ENCODE measurements around the gene DYRK1A.
"Not testable (repeated sequence)": the region's sequence is repeated elsewhere in the genome, so short reads cannot be mapped to it uniquely, and the experiment has no call there.

DYRK1A gene

GRCh38 chr21:37532868-37533780 is 166.6 kb downstream of the DYRK1A start:
- DNase-seq = no peak

- DNase-seq = no peak
Measured at GRCh38 chr21:37534431-37534830, 167.9 kb downstream of the DYRK1A start.

DNA sequence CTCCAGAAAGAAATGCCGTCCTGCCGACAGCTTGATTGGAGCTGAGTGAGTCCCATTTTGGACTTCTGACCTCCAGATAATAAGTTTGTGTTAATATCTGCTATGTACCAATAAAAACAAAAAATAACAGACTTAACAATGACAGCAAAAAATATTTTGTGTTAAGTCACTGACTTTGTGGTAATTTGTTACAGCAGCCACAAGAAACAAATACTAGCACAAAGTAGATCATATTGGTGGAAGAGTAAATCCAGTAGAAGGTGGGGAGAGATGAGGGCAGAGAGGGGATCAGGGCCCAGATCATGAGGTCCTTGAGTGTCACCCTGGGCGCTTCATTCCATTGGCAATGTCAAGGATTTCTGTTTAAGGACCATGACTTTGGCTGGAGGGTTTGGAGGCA is 168.6 kb downstream of the DYRK1A start:
- no peak for DNase-seq

DNA sequence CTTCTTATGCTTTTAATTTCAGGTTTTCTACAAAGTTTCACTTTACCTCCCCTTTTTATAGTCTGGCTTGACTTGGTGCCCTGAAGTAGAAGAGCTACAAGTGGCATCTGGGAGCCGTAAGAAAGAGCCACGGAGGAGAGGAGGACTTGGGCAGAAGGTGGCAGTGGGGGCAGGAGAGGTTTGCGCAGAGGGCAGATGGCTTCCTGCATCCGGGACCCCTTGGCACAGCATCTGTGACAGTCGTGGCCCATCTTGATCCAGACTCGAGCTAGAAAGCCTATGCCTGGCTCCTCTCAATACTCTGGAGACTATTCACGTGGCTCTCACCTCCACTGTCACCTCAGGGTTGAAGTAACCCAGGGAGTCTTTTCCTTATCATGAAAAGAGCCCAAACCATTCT is 169.1 kb downstream of the DYRK1A start:
- no peak for DNase-seq

DNA sequence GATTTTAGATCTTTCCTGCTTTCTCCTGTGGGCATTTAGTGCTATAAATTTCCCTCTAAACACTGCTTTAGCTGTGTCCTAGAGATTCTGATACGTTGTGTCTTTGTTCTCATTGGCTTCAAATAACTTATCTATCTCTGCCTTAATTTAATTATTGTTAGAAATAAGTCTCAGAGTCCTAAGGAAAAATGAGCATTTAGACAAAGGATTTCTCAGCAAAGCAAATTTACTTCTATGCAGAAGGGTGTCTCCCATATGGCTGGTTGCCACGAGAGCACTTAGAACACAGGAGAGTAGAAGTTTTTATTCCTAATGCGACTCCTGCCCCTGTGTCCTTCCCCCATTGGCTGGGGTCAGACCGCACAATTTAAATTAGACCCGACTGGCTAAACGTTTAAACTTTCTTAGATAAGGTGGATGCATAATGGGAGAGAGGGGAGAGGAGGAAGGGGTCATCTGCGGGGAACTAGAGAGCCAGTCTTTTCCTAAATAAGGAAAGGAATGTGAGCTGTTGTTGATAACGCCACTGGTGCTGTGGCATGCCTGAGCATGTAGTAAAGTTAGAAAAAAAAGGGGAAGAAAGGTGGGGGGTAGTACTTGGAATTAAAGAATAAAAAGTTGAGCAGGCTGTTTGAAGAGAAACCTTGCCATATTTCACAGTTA is 170.2 kb downstream of the DYRK1A start:
- no peak for DNase-seq

DNA sequence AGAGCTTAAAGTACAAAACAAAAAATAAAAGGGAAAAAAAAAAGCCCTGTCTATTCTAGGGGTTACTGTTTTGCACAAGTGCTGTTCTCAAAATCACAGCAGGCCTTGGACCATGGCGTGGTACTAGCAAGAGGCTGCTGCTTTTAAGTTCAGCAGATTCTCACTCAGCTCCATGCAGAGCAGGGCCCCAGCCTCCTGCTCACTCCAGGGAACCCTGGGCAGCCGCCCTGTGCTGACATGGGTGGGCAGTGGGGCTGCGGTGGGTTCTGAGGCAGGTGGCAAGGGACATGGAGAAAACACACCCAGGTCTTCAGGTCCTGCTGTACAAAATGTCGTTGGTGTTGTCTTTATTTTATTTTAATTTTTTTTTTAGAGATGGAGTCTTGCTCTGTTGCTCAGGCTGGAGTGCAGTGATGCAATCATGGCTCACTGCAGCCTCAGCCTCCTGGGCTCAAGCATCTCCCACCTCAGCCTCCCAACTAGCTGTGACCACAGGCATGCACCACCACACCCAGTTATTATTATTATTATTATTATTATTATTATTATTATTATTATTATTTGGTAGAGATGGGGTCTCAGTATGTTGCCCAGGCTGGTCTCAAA is 170.9 kb downstream of the DYRK1A start:
- no peak for DNase-seq

DNA sequence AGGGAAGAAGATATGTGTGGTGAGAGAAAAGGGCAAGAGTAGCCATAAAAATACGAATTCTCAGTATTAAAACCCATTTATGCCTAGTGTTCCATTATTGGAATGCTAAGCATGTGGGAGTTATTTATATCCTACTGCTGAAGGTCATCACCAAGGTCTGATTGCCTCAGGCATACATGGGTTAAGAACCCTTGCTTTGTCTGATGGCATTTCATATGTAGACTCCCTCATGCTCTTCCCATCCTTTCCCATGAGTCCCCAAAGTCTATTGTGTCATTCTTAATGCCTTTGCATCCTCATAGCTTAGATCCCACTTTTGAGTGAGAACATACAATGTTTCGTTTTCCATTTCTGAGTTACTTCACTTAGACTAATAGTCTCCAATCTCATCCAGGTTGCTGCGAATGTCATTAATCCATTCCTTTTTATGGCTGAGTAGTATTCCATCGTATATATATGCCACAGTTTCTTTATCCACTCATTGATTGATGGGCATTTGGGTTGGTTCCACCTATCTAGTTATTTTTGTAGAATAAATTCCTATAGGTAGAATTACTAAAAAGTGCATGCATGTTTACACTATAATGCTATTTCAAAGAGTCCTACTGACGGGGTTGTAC is 172.5 kb downstream of the DYRK1A start:
- no peak for DNase-seq

DNA sequence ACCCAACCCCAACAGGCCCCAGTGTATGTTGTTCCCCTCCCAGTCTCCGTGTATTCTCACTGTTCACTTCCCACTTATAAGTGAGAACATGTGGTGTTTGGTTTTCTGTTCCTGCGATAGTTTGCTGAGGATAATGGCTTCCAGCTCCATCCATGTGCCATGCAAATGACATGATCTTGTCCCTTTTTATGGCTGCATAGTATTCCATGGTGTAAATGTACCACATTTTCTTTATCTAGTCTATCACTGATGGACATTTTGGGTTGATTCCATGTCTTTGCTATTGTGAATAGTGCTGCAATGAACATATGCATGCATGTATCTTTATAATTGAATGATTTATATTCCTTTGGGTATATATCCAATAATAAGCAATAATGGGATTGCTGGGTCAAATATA is 174.6 kb downstream of the DYRK1A start:
- not testable (repeated sequence) for DNase-seq

DNA sequence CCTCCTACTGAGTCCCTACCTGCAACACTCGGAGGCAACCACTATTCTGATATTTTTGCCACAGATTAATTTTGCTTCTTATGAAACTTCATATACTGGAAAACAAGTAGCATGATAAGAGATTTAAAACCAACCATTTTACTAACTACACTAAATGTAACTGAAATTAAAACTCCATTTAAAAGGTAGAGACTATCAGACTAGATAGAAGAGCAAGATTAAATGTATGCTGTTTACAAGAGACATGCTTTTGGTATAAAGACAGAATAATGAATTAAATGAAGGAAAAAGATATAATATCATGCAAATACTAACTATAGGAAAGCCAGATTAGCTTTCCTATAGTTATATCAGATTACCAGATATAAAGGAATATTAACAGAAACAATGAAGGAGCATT is 175.9 kb downstream of the DYRK1A start:
- no peak for DNase-seq

GRCh38 chr21:37546299-37546908 is 179.8 kb downstream of the DYRK1A start:
- DNase-seq = no peak

- DNase-seq = no peak
Measured at GRCh38 chr21:37546949-37547614, 180.5 kb downstream of the DYRK1A start.

DNA sequence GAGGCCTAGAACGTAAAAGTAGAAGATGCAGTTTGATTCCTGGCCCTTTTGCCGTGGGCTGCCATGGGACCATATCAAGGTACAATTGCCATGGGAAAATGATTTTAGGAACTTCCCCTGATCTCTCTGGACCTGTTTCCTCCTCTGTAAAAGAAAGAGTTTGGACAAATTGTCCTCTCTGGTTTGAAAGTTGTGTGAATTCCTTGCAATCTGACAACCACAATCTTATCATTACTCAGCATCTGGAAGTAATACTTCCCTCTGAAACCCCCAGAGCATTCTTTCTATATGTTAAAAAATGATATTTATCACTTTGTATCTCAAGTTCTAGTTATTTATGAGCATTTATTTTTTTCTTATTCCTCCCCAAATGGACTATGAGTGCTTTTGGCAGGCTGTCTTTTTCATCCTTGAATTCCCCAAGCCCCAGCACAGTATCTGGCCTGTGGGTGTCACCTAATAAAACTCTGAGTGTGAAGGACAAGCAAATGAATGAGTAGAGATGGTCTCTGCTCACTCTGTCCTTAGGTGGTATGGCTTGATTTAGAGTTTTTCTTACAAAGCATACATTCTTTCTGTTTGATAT is 181.1 kb downstream of the DYRK1A start:
- no peak for DNase-seq

DNA sequence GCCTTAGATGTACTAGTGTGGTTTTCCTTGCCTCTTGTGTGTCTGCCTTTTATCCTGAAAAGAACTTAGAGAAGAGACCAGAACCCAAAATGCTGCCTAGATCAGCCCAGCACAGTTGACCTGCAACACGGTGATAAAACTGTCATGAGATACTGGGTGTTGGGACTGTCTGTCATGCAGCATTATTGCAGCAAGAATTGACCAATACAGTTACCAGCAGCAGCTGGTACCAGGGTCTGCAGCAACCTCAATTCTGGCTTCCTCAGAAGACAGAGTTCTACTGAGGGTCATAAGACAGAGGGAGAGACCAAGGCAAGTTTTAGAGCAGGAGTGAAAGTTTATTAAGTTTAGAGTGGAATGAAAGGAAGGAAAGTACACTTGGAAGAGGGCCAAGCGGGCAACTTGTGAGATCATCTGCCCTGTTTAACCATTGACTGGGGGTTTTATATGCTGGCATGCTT is 182.0 kb downstream of the DYRK1A start:
- no peak for DNase-seq

DNA sequence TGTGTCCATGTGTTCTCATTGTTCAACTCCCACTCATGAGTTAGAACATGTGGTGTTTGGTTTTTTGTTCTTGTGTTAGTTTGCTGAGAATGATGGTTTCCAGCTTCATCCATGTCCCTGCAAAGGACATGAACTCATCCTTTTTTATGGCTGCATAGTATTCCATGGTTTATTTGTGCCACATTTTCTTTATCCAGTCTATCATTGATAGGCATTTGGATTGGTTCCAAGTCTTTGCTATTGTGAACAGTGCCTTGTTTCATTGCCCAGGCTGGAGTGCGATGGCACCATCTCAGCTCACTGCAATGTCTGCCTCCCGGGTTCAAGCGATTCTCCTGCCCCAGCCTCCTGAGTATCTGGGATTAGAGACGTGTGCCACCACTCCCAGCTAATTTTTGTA is 183.2 kb downstream of the DYRK1A start:
- not testable (repeated sequence) for DNase-seq

DNA sequence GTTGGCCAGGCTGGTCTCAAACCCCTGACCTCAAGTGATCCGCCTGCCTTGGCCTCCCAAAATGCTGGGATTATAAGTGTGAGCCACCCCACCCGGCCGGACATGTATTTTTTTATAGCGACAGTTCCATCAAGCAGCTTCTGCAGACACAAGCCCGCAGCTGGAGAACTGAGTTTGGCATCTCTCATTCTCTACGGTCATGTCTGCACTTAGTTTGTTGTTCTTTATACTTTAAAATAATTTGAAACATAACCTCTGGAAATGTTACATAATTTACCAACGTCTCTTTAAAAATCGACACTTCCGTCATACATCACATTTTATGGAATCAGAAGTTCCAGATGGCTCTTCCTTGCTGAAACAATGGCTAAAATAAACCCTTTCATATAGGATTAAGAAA is 183.6 kb downstream of the DYRK1A start:
- no peak for DNase-seq

DNA sequence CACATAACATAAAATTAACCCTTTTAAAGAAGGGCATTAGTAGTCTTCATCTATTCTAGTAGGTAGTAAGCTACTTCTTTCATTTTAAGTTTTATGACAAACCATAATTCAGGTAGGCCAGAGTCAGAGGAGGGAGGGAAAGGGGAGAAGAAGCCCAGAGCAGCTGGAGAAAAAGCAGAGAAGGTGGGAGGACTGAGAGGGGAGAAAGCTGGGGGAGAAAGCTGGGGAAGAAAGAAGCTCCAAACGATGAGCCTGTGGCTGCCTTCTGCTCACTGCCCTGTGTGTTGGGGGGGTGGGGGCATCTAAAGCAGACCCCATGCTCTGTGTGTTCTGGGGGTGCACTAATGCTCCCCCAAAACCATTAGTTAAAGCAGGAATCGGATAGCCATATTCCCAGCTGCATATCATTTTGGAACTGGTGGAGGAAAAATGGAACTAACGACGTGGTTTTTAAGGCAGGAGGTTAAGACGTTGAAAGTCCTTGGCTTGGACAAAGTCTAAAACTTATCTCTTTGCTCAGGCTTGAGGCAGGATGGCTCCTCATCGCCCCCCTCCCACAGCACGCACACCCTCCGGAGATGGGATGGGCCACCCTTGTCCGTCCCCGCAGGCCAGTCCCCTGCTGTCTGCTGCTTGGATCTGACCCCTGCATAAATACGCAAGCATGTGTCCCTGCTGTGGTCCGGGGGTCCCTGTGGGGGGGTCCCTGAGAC is 184.2 kb downstream of the DYRK1A start:
- no peak for DNase-seq

- DNase-seq = no peak
Measured at GRCh38 chr21:37551331-37551992, 184.9 kb downstream of the DYRK1A start.

- DNase-seq = no peak
Measured at GRCh38 chr21:37551993-37552355, 185.4 kb downstream of the DYRK1A start.

GRCh38 chr21:37552496-37553029 is 186.0 kb downstream of the DYRK1A start:
- no peak for DNase-seq

GRCh38 chr21:37553078-37553481 is 186.5 kb downstream of the DYRK1A start:
- DNase-seq = no peak
